ENCODE results near the gene EYA2.

The EYA2 gene

DNA sequence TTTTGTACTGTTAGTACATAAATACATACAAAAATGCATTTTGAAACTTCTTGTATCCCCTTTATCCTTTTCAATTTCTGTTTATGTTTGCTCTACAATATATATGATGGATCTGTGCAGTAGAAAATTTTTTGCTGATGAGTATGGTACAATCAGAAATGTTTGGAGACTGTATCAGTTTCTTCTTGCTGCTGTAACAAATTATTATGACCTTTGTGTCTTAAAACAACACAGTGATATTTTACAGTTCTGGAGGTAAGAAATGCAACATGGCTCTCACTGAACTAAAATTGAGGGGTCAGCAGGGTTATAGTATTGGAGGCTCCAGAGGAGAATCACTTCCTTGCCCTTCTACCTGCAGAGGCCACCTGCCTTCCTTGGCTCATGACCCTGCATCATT is 184.4 kb downstream of the EYA2 start:
- no peak for DNase-seq

GRCh38 chr20:47080365-47080764 is 185.7 kb downstream of the EYA2 start:
- DNase-seq, result no peak

DNA sequence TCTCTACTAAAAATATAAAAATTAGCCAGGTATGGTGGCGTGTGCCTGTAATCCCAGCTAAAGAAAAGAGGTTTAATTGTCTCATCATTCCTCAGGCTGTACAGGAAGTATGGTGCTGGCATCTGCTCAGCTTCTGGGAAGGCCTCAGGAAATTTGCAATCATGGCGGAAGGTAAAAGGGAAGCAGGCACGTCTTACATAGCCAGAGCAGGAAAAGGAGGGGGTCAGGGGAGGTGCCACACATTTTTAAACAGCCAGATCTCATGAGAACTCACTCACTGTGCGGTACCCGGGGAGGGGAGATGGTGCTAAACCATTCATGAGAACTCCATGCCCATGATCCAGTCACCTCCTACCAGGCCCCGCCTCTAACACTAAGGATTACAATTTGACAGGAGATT is 191.7 kb downstream of the EYA2 start:
- DNase-seq, result no peak

DNA sequence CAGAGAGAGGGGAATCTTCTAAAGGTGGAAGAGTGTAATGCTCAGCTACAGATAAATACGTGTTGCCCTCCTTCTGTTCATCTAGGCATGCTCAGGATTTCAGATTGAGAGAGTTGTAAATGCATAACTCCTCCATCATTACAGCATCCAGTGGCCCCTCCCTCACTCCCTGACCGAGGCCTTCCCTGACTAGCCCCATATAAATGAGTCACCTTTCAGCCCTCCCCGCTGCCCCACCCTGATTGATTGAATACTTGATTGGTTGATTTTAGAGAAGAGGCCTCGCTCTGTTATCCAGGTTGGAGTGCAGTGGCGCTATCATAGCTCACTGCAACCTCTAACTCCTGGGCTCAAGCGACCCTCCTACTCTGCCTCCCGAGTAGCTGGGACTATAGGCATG is 193.7 kb downstream of the EYA2 start:
- no peak for DNase-seq

DNA sequence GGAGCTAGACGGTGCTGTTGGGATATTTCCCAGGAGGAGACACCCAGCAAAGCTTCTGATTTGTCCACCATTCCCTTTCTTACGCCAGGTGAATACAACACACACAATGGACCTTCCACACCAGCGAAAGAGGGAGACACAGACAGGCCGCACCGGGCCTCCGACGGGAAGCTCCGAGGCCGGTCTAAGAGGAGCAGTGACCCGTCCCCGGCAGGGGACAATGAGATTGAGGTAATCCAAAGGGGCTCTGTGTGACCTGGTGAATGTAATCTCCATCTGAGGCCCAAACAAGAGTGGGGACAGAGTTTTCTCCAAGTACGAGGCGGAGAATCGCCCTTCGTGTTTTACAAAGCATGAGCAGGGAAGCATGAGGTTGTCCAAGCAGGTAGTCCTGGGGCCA is 194.5 kb downstream of the EYA2 start:
- no peak for DNase-seq

GRCh38 chr20:47090835-47091234 is 196.2 kb downstream of the EYA2 start:
- DNase-seq, result no peak

- DNase-seq, result no peak
These were observed 198.8 kb downstream of the EYA2 start for GRCh38 chr20:47093320-47093966.

DNA sequence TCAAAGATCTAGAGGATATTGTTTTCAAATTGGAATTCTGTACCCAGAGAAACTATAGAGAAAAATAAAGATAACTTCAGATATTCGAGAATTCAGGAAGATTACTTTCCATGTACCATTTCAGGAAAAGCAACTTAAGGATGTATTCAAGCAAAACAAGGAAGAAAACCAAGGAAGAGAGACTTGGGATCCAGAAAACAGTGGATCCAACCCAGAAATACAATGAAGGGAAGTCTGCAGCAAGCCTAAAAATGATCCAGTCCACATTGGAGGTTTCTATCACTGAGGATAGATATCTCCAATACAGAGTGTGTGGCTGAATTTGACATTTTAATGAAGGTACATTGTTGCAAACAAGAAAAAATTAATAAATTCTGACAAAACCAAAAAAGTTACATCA is 201.0 kb downstream of the EYA2 start:
- no peak for DNase-seq

GRCh38 chr20:47097691-47098622 is 203.3 kb downstream of the EYA2 start:
- DNase-seq, result no peak

DNA sequence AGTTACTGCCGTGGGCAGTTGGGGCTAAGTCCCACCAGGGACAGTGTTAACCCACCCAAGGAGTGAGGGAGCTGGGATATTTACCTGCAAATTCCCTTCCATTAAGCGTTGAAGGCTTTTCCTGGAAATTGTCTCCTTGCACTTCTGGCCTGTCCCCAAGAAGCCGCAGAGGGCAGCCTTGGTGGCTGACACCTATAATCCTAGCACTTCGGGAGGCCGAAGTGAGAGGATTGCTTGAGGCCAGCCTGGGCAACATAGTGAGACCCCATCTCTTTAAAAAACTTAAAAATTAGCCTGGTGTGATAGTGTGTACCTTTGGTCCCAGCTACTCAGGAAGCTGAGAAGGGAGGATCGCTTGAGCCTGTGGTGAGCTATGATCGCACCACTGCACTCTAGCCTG is 204.4 kb downstream of the EYA2 start:
- no peak for DNase-seq

DNA sequence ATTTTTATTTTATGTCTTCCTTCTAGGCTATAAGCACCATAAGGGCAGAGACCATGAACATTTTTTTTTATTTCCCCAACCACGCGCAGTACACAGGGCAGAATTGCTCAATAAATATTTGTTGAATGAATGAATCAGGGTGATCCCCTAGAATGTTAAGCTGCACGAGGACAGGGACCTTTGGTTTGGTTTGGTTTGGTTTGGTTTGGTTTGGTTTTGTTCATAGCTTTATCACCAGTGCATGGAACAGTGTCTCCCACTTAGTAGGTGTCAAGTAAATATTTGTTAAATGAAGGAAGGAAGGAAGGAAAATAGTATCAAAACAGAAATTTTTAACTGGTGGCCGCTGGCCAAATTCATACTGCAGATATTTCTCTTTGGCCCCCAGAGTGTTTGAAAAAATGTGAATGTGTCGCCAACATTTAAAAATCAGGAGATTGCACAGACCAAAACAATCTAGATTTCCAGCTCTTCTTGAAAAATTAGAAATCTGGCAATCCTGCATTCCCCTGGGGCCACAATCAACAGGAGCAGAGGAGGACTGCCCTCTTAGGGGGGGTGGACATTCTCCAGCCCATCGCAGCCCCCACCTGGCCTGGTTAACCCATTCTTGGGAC is 205.3 kb downstream of the EYA2 start:
- no peak for DNase-seq

DNA sequence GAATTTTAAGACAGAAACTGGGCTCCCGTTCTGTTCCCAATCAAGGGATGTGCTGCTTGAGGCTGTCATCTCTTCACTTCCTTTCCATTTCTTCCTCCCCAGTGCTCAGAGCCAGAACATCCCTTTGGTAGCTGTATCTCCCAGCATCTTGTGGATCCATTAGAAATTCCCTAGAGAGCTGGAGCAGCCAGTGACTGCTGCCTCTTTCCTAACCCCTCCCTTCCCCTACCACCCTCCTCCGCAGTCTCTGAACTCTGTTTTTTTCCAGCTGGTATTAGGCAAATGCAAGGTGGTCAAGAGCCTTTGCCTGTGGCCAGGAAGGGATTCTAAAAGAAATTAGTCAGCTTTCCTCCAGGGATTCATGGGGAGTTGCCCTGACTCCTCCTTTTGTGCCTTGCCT is 208.0 kb downstream of the EYA2 start:
- no peak for DNase-seq

DNA sequence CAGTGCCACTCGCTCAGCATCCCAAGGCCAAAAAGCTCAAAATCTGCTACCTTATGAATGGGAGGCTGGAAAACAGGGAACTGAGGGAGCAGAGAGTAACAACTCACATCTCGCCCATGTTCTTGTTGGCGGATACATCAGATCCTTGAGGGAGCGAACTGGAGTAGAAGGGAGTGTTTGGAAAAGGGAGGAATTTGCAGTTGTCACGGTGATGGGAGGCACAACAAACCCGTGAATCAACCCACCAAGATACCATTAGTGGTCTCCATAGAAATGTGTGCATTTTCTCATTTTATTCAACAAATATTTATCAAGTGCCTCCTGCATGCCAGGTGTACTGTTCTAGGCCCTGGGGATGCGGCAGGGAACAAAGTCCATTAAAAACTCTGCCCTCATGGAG is 212.1 kb downstream of the EYA2 start:
- DNase-seq, result no peak

- DNase-seq, result no peak
These were observed 214.4 kb downstream of the EYA2 start for GRCh38 chr20:47108994-47109393.

DNA sequence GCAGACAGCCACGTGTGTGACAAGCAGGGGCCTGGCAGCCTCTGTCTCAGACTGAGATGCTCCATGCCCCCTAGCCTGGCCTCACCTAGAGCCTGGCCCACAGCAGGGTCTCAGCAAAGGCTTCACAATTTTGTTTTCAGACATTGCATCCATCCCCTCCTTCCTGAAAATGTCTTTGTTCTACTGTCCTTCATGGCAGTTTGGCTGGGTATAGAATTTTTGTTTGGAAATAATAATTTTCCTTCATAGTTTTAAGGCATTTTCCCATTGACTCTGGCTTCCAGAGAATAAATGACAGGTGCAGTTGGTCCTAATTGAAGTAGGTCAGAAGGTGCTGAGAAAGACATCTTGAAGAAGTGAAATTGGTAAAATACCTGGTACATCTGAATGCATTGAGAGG is 216.2 kb downstream of the EYA2 start:
- DNase-seq, result no peak

DNA sequence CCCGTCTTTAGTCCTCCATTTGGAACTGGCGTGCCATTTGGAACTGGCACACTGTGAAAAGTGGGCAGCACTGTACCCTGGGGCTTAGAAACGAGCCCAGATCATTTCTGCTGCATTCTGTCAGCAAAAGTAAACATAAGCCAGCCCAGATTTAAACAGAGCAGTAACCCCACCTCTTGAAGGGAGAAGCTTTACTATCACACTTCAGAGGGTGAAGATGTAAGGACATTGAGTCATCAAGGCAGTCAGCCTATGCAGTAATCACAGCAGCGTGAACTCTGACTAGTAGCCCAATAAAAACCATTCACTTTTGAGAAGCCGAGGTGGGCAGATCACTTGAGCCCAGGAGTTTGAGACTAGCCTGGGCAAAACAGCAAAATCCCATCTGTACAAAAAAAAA is 216.9 kb downstream of the EYA2 start:
- DNase-seq, result no peak

- no peak for DNase-seq
These were observed 218.9 kb downstream of the EYA2 start for GRCh38 chr20:47113362-47114109.

GRCh38 chr20:47115694-47116093 is 221.1 kb downstream of the EYA2 start:
- DNase-seq, result no peak

DNA sequence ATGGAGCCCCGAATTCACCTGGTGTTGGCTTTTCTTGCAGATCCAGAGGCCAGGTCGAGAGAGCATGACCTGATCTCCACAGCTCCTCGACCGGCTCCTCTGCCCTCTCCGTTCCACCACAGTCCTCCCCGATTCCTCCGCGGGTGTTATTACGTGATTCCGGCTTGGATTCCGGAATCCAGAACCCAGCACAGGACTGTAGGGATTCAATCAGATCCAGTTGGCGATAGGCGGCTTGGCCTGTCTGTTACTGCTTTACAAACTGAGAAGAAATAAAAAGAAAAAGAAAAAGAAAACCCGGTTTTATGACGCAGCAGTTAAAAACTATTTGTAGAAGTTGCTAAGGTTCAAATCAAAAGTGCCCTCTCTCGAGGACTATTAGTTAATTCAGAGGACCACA is 222.7 kb downstream of the EYA2 start:
- no peak for DNase-seq

GRCh38 chr20:47117773-47118172 is 223.1 kb downstream of the EYA2 start:
- no peak for DNase-seq

DNA sequence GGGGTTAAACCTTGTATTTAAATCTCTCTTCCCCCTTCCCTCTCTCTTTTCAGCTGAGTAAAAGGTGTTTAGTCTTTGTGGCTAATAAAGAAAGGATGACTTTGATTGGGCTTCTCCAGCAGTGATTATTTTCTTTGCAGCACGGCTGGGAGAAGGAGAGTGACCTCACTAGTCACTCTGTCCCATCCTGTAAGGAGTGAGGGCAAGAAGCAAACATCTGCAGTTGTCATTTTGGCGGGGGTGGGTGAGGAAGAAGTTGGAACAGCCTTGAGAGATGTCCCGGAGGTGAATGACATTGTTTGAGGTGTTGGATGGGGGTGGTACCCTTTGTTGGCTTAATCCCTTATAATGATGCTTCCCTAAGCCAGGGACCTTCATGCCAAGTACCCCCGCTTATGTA is 223.6 kb downstream of the EYA2 start:
- DNase-seq, result no peak

DNA sequence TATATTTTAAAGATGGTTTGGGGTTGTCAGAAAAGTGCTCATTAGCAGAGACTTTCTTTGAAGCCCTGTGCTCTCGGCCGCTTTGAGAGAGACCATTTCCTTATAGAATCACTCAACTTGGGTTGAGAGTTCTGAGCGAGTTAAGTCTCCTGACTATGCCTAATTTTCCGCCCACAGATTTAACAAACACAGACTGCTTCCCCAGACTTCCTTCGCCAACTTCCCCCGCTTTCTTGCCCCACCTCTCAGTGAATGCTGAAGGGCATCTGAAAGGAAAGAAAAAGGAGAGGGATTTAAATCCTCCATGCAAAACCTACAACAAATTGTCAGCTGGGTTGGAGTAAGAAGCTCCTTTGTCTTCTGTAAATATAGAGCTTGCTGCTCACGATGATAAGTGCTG is 224.0 kb downstream of the EYA2 start:
- DNase-seq, result no peak

GRCh38 chr20:47120346-47120936 is 225.8 kb downstream of the EYA2 start:
- DNase-seq, result no peak
